ENCODE data around the gene HOXC6.

The HOXC6 gene

GRCh38 chr12:53989227-53990113 is 38.8 kb upstream of the HOXC6 start:
- DNase-seq, result peak in 4 of 56 donors; percentile 3 to 21 (median 10)

- no peak for DNase-seq
Observed at GRCh38 chr12:53990311-53991076, 37.7 kb upstream of the HOXC6 start.

GRCh38 chr12:53991077-53991460 is 37.2 kb upstream of the HOXC6 start:
- DNase-seq, result no peak

DNA sequence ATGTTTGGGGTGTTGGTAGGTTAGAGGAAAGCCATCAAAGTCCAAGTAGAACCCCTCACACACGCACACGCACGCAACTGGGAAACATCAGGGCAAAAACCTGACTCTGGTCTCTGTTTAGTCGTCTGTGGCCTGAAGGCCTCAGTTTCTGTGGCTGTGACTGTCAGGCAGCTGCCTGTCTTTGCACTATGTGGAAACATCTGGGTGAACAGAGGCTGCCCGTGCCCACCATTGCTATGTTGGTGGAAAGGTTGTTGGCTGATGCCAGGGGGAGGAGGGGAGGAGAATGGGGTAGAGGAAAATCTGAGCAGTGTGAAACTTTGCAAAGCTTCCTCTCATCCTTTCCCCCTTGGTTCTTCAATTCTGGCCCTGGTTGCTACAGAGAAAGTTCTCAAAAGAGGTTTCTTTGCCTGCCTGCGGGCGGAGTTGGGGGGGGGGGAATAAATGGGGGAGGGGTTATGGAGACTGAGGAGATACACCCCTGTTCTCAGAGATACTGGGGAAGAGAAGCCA is 35.8 kb upstream of the HOXC6 start:
- no peak for DNase-seq

GRCh38 chr12:53993162-53994008 is 34.9 kb upstream of the HOXC6 start:
- no peak for DNase-seq

GRCh38 chr12:53994009-53994263 is 34.3 kb upstream of the HOXC6 start:
- DNase-seq, result no peak

- DNase-seq, result no peak
Observed at GRCh38 chr12:53994264-53995001, 33.8 kb upstream of the HOXC6 start.

DNA sequence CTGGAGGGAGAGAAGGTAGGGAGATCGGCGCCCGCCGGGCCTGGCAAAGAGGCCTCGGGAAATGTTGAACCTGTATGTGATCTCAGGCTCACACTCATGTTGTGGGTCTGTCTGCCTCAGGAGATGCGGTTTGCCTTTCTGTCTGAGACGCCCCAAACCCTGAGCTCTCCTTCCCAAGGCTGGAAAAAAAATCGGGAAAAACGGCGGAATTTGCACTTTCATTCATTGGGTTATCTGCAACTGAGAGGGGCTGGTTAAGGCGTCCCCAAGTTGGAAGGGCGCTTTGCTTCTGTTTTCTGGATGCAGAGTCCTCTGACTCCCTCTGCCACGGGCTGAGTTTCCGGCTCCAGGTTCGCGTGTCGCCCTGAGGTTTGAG is 33.2 kb upstream of the HOXC6 start:
- DNase-seq, result no peak

DNA sequence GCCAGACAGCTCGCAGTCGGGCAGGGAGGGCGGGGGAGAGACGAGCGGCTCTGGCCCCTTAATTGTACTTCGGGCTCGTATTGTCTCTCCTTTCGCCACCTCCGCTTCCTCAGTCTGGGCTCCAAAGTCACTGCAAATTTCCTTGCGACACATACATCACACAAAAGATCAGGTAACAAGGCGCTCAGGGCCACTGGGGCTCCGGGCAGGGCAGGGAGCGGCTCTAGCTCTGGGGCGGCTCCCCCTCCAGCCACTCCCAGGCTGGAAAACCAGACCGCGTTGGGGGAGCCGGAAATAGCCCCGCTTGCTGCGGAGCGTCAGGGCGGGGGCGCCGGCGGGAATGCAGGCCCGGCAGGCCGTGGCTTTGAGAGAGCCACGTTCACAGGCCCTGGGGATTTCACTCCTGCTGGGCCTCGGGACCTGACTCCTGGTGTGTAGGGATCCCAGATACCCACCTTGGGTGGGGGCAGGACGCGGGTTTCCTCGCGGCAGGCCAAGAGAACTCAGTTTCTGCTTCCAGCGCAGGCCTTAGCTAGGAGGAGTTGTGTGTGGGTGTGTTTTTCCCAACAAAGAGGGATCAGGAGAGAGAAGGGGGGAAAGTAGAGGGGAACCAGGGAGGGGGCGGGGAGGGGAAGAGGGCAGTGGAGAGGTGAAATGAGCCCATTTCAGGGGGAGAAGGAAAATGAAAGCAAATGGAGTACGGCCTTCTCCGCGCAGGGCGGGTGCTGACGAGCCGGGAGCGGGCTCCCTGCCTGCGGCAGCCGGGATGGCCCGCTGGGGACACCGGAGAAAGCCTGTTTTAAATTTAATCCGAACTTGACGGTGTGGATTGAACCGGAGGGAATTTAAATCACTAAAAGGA is 32.6 kb upstream of the HOXC6 start:
- DNase-seq, result no peak

- DNase-seq, result no peak
Observed at GRCh38 chr12:53996240-53997203, 31.7 kb upstream of the HOXC6 start.

GRCh38 chr12:53997204-53998109 is 30.8 kb upstream of the HOXC6 start:
- DNase-seq, result no peak

DNA sequence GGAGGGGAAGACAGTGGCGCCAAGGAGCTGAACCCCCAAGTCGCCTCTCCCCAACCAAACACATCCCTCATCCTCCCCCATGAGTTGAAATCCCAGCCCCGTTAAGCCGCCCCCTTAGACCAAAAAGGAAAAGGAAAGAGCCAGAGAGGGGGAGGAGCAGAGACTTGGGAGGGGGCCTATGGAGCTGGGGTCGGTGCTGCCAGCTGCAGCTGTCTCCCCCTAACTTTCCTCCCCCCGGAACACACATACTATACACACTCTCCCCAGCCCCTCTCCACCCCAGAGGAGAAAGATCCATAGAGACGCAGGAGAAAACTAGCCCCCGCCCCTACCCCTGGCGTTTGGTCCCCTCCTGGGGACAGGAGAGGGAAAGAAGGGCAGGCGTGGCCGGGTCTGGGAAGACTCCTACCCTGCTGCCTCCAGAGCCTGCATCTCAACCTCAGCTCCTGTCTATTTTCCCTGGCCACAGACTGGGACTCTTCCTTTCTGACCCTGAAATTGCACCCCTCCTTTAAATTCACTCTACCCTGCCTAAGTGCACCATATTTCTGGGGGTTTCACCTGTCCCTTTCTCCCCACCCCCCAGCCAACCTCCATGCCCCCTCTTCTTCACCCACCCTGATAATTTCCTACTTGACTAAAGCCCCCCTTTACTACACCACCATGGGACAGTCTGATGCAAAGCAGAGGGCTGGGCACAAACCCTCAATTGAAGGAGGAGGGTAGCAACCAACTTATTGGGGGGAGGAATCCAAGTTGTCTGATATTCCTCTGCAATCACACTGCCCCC is 29.9 kb upstream of the HOXC6 start:
- no peak for DNase-seq

GRCh38 chr12:53998900-53999236 is 29.4 kb upstream of the HOXC6 start:
- no peak for DNase-seq

- no peak for DNase-seq
Observed at GRCh38 chr12:53999559-54000115, 28.6 kb upstream of the HOXC6 start.

DNA sequence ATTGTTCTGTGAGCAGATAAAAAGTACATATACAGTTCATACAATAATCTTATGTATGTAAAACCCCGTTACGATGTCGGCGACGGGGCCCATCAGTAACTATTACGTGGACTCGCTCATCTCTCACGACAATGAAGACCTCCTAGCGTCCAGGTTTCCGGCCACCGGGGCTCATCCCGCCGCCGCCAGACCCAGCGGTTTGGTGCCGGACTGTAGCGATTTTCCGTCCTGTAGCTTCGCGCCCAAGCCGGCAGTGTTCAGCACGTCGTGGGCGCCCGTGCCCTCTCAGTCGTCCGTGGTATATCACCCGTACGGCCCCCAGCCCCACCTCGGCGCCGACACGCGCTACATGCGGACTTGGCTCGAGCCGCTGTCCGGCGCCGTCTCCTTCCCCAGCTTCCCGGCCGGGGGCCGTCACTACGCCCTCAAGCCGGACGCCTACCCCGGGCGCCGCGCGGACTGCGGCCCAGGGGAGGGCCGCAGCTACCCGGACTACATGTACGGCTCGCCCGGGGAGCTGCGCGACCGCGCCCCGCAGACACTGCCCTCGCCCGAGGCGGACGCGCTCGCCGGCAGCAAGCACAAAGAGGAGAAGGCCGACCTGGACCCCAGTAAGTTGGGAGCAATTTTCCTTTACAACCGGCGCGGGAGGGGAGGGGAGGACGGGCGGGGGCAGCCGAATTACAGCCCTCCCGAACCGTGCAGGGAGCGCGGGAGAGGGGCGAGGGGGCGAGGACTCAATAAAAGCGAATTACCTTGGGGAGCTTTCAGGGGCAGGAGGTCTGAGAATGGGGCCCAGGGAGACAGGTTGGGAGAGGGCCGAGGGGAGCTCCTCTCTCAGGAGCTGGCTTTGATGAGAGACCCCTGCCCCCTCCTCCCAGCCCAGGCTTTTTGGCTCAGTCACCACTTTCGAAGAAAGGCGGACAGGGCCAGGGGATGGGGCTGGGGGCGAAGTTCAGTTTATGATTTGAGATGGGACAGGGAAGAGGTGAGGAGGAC is 27.8 kb upstream of the HOXC6 start, which contains the start of gene HOXC9:
Gene HOXC9, plus strand, starts transcription at position 46 of the 999 bp plus-strand sequence. Its CDS starts 28 bp downstream, at position 74.
- DNase-seq, result no peak
